GM18519 (cell line): ENCODE results near the gene KIF3C.
"Not testable (repeated sequence)": the region's sequence is repeated elsewhere in the genome, so short reads cannot be mapped to it uniquely, and the experiment has no call there.

Source experiments
- ATAC-seq: cut with Tn5 transposase; IDR thresholded peaks from one replicate; pipeline ENCODE4 v1.9.1; 2021; ENCODE audit warnings: mild to moderate bottlenecking, moderate library complexity; ENCODE audit not compliant: unreplicated experiment, low FRiP score

The KIF3C gene

GRCh38 chr2:26000561-26001082, 18.3 kb upstream of the KIF3C start:
- no peak for ATAC-seq

- not testable (repeated sequence) for ATAC-seq
These were observed 17.1 kb upstream of the KIF3C start for GRCh38 chr2:25999406-25999805.

- not testable (repeated sequence) for ATAC-seq
These were observed 16.6 kb upstream of the KIF3C start for GRCh38 chr2:25998816-25999383.

- no peak for ATAC-seq
These were observed 14.5 kb upstream of the KIF3C start for GRCh38 chr2:25996844-25997243.

GRCh38 chr2:25994509-25994908, 12.2 kb upstream of the KIF3C start:
- ATAC-seq = no peak

- ATAC-seq = no peak
These were observed 10.8 kb upstream of the KIF3C start for GRCh38 chr2:25993049-25993448.

GRCh38 chr2:25992556-25992955, 10.3 kb upstream of the KIF3C start:
- no peak for ATAC-seq

GRCh38 chr2:25991965-25992364, 9.7 kb upstream of the KIF3C start:
- ATAC-seq = no peak

- no peak for ATAC-seq
These were observed 6.9 kb upstream of the KIF3C start for GRCh38 chr2:25989154-25989553.

GRCh38 chr2:25988134-25988533, 5.8 kb upstream of the KIF3C start:
- no peak for ATAC-seq

GRCh38 chr2:25983735-25984134, 1.4 kb upstream of the KIF3C start:
- ATAC-seq = no peak

GRCh38 chr2:25982968-25983280, 627 bp upstream of the KIF3C start:
- ATAC-seq = no peak

- no peak for ATAC-seq
These were observed 563 bp downstream of the KIF3C start for GRCh38 chr2:25981596-25982272.

GRCh38 chr2:25980951-25981350, 1.3 kb downstream of the KIF3C start:
- ATAC-seq = no peak

- ATAC-seq = no peak
These were observed 2.0 kb downstream of the KIF3C start for GRCh38 chr2:25980076-25980887.

- no peak for ATAC-seq
These were observed 3.3 kb downstream of the KIF3C start for GRCh38 chr2:25979001-25979400.

GRCh38 chr2:25977768-25978167, 4.5 kb downstream of the KIF3C start:
- ATAC-seq = no peak

- no peak for ATAC-seq
These were observed 5.1 kb downstream of the KIF3C start for GRCh38 chr2:25976983-25977741.

- ATAC-seq = no peak
These were observed 10.1 kb downstream of the KIF3C start for GRCh38 chr2:25972049-25972823.

- no peak for ATAC-seq
These were observed 10.7 kb downstream of the KIF3C start for GRCh38 chr2:25971596-25971995.
